Astrocyte of the spinal cord (primary cell): Measurements from ENCODE around the gene PPP1R2.

Experiments
- DNase-seq: peaks from one replicate; pipeline ENCODE4 v3.0.0; 2011; ENCODE audit warnings: low read depth, low spot score
- H3K4me3 ChIP-seq: 2 replicates; pipeline ENCODE4 v1.5.1; 2011; ENCODE audit warnings: low read depth, mild to moderate bottlenecking, low read length, moderate library complexity
- CTCF ChIP-seq: IDR thresholded peaks from 2 replicates; pipeline ENCODE4 v1.5.1; 2012; ENCODE audit warnings: low read depth, mild to moderate bottlenecking, low read length, inconsistent platforms
- in situ Hi-C: cut with HindIII; loops from 2 replicates; pipeline ENCODE4 v1.10.0; 2017; ENCODE audit warnings: low sequenced_read_pairs

Gene PPP1R2

GRCh38 chr3:195568630-195569029, 25.5 kb upstream of the PPP1R2 start:
- DNase-seq: no peak
- H3K4me3 ChIP-seq: no peak overlapping the region
- in situ Hi-C loops: no loop called here
- TF ChIP-seq CTCF: no peak

GRCh38 chr3:195566797-195567196, 23.7 kb upstream of the PPP1R2 start:
- TF ChIP-seq CTCF: no peak
- no peak for DNase-seq
- in situ Hi-C loops: no loop called here
- no peak overlapping the region for H3K4me3 ChIP-seq

- H3K4me3 ChIP-seq: no peak overlapping the region
- DNase-seq: no peak
- in situ Hi-C loops: no loop called here
- TF ChIP-seq CTCF: no peak
Observed at GRCh38 chr3:195565716-195566115, 22.6 kb upstream of the PPP1R2 start.

- H3K4me3 ChIP-seq: no peak overlapping the region
- no peak for DNase-seq
- in situ Hi-C loops: no loop called here
- no peak for TF ChIP-seq CTCF
Observed at GRCh38 chr3:195563317-195563716, 20.2 kb upstream of the PPP1R2 start.

GRCh38 chr3:195559723-195560409, 16.7 kb upstream of the PPP1R2 start:
- in situ Hi-C loops: no loop called here
- DNase-seq: no peak
- H3K4me3 ChIP-seq: no peak overlapping the region
- TF ChIP-seq CTCF: no peak

- in situ Hi-C loops: no loop called here
- peak; percentile 31 for TF ChIP-seq CTCF
Observed at GRCh38 chr3:195558602-195559001, 15.5 kb upstream of the PPP1R2 start.

GRCh38 chr3:195557322-195557721, 14.2 kb upstream of the PPP1R2 start:
- no peak for DNase-seq
- in situ Hi-C loops: no loop called here
- H3K4me3 ChIP-seq: no peak overlapping the region
- TF ChIP-seq CTCF: no peak

More at GRCh38 chr3:195558602-195559001, 15.5 kb upstream of the PPP1R2 start:
- H3K4me3 ChIP-seq: no peak overlapping the region
- DNase-seq: no peak
